ENCODE measurements around the gene CCDC43.
A peak's percentile ranks its signal among the peaks of the same experiment; 100 is the strongest.

Gene CCDC43

DNA sequence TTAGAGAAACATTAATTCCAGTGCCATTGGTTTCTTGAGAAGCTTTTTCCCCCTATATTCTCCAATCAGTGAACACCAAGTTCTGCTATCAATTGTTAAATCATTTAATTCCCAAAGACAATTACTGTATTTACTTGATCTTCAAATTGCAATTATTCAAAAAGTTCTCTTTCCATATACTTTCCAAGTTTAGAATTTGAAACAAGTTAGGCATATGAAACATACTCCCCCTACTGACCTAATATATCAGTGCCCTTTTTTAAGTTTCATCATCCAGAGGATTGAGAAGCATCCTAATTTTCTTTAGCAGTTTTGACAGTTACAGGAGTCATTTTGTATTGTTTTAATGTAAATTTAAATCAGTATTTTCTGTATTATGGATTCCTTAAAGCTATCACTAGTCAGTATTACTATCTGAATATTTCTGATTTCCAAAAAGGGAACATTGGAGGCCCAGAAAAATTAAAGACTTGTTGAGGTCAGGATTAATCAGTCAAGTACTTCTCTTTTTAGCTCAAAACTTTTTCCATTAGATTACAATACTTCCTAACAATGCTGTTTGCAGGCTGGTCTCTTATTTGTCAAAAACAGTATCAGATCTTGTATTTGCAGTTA lies 17.0 kb downstream of the CCDC43 start:
- no peaks in the 10 kb centered on the region for H3K36me3 ChIP-seq (ENCODE audit: insufficient read depth, low read length)
- H2AFZ ChIP-seq (ENCODE audit: low read length, unreplicated experiment): no peak overlapping the region
- H3K4me3 ChIP-seq (ENCODE audit: low read depth, low read length): no peak overlapping the region
- no peaks in the 10 kb centered on the region for H3K27me3 ChIP-seq (ENCODE audit: insufficient read depth, low read length)
- H3K79me2 ChIP-seq (ENCODE audit: control insufficient read depth, insufficient read depth, low read length, unreplicated experiment): no peaks in the 10 kb centered on the region
- H3K4me1 ChIP-seq (ENCODE audit: control insufficient read depth, insufficient read depth, low read length, unreplicated experiment): peaks cover 10% of the 10 kb centered on the region
- no peak overlapping the region for H3K27ac ChIP-seq (ENCODE audit: low read depth, low read length)

GRCh38 chr17:44666006-44666405 lies 23.6 kb downstream of the CCDC43 start:
- Histone ChIP-seq H3K79me2 (ENCODE audit: control insufficient read depth, insufficient read depth, low read length, unreplicated experiment) (no peaks in the 10 kb centered on the region), H2AFZ (ENCODE audit: low read length, unreplicated experiment) (no peak overlapping the region), H3K4me3 (ENCODE audit: low read depth, low read length) (no peak overlapping the region), H3K4me1 (ENCODE audit: control insufficient read depth, insufficient read depth, low read length, unreplicated experiment) (no peaks in the 10 kb centered on the region), H3K27ac (ENCODE audit: low read depth, low read length) (no peak overlapping the region), H3K27me3 (ENCODE audit: insufficient read depth, low read length) (no peaks in the 10 kb centered on the region), H3K36me3 (ENCODE audit: insufficient read depth, low read length) (no peaks in the 10 kb centered on the region)

- no peak overlapping the region for H3K27ac ChIP-seq (ENCODE audit: low read depth, low read length)
- no peaks in the 10 kb centered on the region for H3K36me3 ChIP-seq (ENCODE audit: insufficient read depth, low read length)
- no peaks in the 10 kb centered on the region for H3K79me2 ChIP-seq (ENCODE audit: control insufficient read depth, insufficient read depth, low read length, unreplicated experiment)
- H2AFZ ChIP-seq (ENCODE audit: low read length, unreplicated experiment): no peak overlapping the region
- H3K4me3 ChIP-seq (ENCODE audit: low read depth, low read length): no peak overlapping the region
- no peaks in the 10 kb centered on the region for H3K4me1 ChIP-seq (ENCODE audit: control insufficient read depth, insufficient read depth, low read length, unreplicated experiment)
- no peaks in the 10 kb centered on the region for H3K27me3 ChIP-seq (ENCODE audit: insufficient read depth, low read length)
Measured at GRCh38 chr17:44664867-44665266, 24.7 kb downstream of the CCDC43 start.

DNA sequence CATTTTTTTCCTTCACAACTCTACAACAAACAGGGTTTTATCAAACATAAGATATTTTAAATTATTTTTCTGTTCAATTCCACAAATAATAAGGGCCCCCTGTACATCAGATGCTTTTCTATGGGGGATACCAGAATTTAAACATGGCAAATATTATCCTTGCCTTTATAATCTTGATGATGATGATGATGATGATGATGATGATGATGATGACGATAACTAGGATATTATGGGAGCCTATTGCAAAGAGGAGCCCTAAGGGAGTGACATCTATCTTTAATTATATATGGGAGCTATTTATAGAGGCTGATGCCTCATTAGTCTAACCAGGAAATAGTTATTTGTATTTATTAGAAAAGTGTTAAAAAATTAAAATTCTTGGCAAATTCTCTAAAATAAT lies 26.5 kb downstream of the CCDC43 start:
- H3K4me1 ChIP-seq (ENCODE audit: control insufficient read depth, insufficient read depth, low read length, unreplicated experiment): no peaks in the 10 kb centered on the region
- no peaks in the 10 kb centered on the region for H3K27me3 ChIP-seq (ENCODE audit: insufficient read depth, low read length)
- no peak overlapping the region for H3K27ac ChIP-seq (ENCODE audit: low read depth, low read length)
- H3K4me3 ChIP-seq (ENCODE audit: low read depth, low read length): no peak overlapping the region
- no peaks in the 10 kb centered on the region for H3K79me2 ChIP-seq (ENCODE audit: control insufficient read depth, insufficient read depth, low read length, unreplicated experiment)
- H3K36me3 ChIP-seq (ENCODE audit: insufficient read depth, low read length): no peaks in the 10 kb centered on the region
- H2AFZ ChIP-seq (ENCODE audit: low read length, unreplicated experiment): no peak overlapping the region

- Histone ChIP-seq H3K27ac (ENCODE audit: low read depth, low read length) (no peak overlapping the region), H3K4me1 (ENCODE audit: control insufficient read depth, insufficient read depth, low read length, unreplicated experiment) (no peaks in the 10 kb centered on the region), H3K4me3 (ENCODE audit: low read depth, low read length) (no peak overlapping the region), H3K79me2 (ENCODE audit: control insufficient read depth, insufficient read depth, low read length, unreplicated experiment) (no peaks in the 10 kb centered on the region), H3K27me3 (ENCODE audit: insufficient read depth, low read length) (peaks cover 5% of the 10 kb centered on the region), H2AFZ (ENCODE audit: low read length, unreplicated experiment) (no peak overlapping the region), H3K36me3 (ENCODE audit: insufficient read depth, low read length) (no peaks in the 10 kb centered on the region)
Measured at GRCh38 chr17:44661835-44662234, 27.7 kb downstream of the CCDC43 start.

DNA sequence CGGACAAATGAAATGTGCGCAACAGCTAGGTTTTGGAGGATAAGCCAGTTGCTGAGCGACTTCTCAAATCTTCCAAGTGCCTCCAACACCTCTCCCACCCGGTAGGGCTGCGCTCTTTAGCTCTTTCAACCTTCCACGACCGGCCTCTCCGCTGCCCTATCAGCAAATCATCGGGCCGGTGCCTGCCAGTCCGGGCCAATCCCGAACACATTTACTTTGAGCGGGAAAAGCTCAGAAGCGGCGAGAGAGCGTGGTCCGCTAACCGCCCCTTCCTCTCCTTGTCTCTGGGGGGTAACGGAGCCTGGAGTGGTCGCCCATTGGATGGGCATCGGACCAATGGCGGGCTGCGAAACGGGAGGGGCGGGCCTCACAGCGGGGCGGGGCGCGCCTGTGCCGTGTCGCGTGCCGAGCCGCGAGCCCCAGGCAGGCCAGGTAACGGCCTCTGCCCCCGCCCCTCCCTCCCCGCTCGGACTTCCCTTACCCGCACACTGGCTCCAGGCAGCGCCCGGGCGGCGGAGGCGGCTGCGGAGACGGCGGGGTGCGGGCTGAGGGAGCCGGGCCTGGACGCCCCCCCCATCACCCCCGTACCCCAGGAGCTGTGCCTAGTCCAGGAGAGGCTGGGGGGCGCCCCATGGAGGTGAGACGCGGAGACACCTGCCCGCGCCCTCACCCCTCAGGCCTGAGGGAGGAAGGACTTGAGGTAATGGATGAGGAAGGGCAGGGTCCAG lies 33.4 kb downstream of the CCDC43 start, which contains the start of gene MEIOC:
Gene MEIOC, plus strand, starts transcription at position 486 of the 728 bp plus-strand sequence. Its CDS starts 146 bp downstream, at position 632.
- Histone ChIP-seq H3K27ac (ENCODE audit: low read depth, low read length) (no peak within 1 kb of the TSS), H3K4me3 (ENCODE audit: low read depth, low read length) (peak within 1 kb of the TSS; percentile 74), H3K79me2 (ENCODE audit: control insufficient read depth, insufficient read depth, low read length, unreplicated experiment) (no peaks in the 10 kb centered on the region), H3K4me1 (ENCODE audit: control insufficient read depth, insufficient read depth, low read length, unreplicated experiment) (no peaks in the 10 kb centered on the region), H2AFZ (ENCODE audit: low read length, unreplicated experiment) (peak within 1 kb of the TSS; percentile 79), H3K27me3 (ENCODE audit: insufficient read depth, low read length) (peaks cover 24% of the 10 kb centered on the region), H3K36me3 (ENCODE audit: insufficient read depth, low read length) (no peaks in the 10 kb centered on the region)

- Histone ChIP-seq H3K36me3 (ENCODE audit: insufficient read depth, low read length) (no peaks in the 10 kb centered on the region), H2AFZ (ENCODE audit: low read length, unreplicated experiment) (no peak overlapping the region), H3K27ac (ENCODE audit: low read depth, low read length) (no peak overlapping the region), H3K27me3 (ENCODE audit: insufficient read depth, low read length) (peaks cover 24% of the 10 kb centered on the region), H3K79me2 (ENCODE audit: control insufficient read depth, insufficient read depth, low read length, unreplicated experiment) (no peaks in the 10 kb centered on the region), H3K4me1 (ENCODE audit: control insufficient read depth, insufficient read depth, low read length, unreplicated experiment) (no peaks in the 10 kb centered on the region), H3K4me3 (ENCODE audit: low read depth, low read length) (no peak overlapping the region)
Measured at GRCh38 chr17:44653954-44654353, 35.6 kb downstream of the CCDC43 start.

DNA sequence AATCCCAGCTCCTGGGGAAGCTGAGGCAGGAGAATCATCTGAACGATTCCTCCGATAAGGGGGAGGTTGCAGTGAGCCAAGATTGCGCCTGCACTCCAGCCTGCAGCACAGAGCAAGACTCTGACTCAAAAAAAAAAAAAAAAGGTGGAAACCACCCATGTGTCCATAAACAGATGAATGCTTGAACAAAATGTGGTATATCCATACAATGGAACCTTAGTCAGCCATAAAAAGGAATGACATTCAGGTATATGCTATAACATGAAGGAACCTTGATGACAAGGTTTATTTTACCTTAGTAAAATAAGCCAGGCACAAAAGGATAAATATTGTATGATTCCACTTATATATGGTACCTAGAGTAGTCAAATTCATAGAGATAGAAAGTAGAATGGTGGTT lies 36.2 kb downstream of the CCDC43 start:
- no peaks in the 10 kb centered on the region for H3K79me2 ChIP-seq (ENCODE audit: control insufficient read depth, insufficient read depth, low read length, unreplicated experiment)
- H3K4me1 ChIP-seq (ENCODE audit: control insufficient read depth, insufficient read depth, low read length, unreplicated experiment): no peaks in the 10 kb centered on the region
- H3K4me3 ChIP-seq (ENCODE audit: low read depth, low read length): no peak overlapping the region
- peaks cover 24% of the 10 kb centered on the region for H3K27me3 ChIP-seq (ENCODE audit: insufficient read depth, low read length)
- H3K27ac ChIP-seq (ENCODE audit: low read depth, low read length): no peak overlapping the region
- H3K36me3 ChIP-seq (ENCODE audit: insufficient read depth, low read length): no peaks in the 10 kb centered on the region
- no peak overlapping the region for H2AFZ ChIP-seq (ENCODE audit: low read length, unreplicated experiment)

DNA sequence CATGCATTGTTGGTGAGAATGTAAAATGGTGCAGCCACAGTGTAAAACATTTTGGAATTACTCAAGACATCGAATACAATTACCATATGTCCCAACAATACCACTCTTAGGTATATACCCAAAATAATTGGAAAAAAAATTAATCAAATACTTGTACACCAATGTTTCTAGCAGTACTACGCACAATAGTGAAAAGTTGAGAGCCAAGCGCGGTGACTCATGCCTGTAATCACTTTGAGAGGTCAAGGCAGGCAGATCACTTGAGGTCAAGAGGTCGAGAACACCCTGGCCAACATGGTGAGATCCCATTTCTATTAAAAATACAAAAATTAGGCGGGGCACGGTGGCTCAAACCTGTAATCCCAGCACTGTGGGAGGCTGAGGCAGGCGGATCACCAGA lies 36.8 kb downstream of the CCDC43 start:
- Histone ChIP-seq H3K36me3 (ENCODE audit: insufficient read depth, low read length) (no peaks in the 10 kb centered on the region), H2AFZ (ENCODE audit: low read length, unreplicated experiment) (no peak overlapping the region), H3K27ac (ENCODE audit: low read depth, low read length) (no peak overlapping the region), H3K79me2 (ENCODE audit: control insufficient read depth, insufficient read depth, low read length, unreplicated experiment) (no peaks in the 10 kb centered on the region), H3K4me1 (ENCODE audit: control insufficient read depth, insufficient read depth, low read length, unreplicated experiment) (no peaks in the 10 kb centered on the region), H3K27me3 (ENCODE audit: insufficient read depth, low read length) (peaks cover 24% of the 10 kb centered on the region), H3K4me3 (ENCODE audit: low read depth, low read length) (no peak overlapping the region)

DNA sequence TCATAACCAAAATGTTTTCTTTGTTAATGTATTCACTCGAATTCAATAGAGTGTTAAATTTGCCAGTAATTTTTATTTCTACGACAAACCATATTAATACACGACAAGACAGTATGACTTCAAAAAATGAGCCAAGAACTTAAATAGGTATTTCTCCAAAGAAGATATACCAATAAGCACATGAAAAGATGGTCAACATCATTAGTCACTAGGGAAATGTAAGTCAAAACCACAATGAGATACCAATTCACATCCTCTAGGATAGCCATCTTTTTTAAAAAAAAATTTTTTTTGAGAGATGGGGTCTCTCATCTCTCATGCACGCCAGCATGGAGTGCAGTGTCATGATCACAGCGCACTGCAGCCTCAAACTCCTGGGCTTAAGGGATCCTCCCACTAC lies 38.3 kb downstream of the CCDC43 start:
- H3K4me3 ChIP-seq (ENCODE audit: low read depth, low read length): no peak overlapping the region
- no peaks in the 10 kb centered on the region for H3K4me1 ChIP-seq (ENCODE audit: control insufficient read depth, insufficient read depth, low read length, unreplicated experiment)
- H3K27ac ChIP-seq (ENCODE audit: low read depth, low read length): no peak overlapping the region
- no peak overlapping the region for H2AFZ ChIP-seq (ENCODE audit: low read length, unreplicated experiment)
- no peaks in the 10 kb centered on the region for H3K79me2 ChIP-seq (ENCODE audit: control insufficient read depth, insufficient read depth, low read length, unreplicated experiment)
- no peaks in the 10 kb centered on the region for H3K36me3 ChIP-seq (ENCODE audit: insufficient read depth, low read length)
- peaks cover 14% of the 10 kb centered on the region; the same call in 1 of the 2 replicates for H3K27me3 ChIP-seq (ENCODE audit: insufficient read depth, low read length)

- no peak overlapping the region for H3K4me3 ChIP-seq (ENCODE audit: low read depth, low read length)
- no peaks in the 10 kb centered on the region for H3K36me3 ChIP-seq (ENCODE audit: insufficient read depth, low read length)
- H3K4me1 ChIP-seq (ENCODE audit: control insufficient read depth, insufficient read depth, low read length, unreplicated experiment): no peaks in the 10 kb centered on the region
- H3K27me3 ChIP-seq (ENCODE audit: insufficient read depth, low read length): 0 out of 2 replicates have a peak, but pooled peaks cover 6% of the 10 kb centered on the region
- no peaks in the 10 kb centered on the region for H3K79me2 ChIP-seq (ENCODE audit: control insufficient read depth, insufficient read depth, low read length, unreplicated experiment)
- H3K27ac ChIP-seq (ENCODE audit: low read depth, low read length): no peak overlapping the region
- H2AFZ ChIP-seq (ENCODE audit: low read length, unreplicated experiment): no peak overlapping the region
Measured at GRCh38 chr17:44648963-44649362, 40.6 kb downstream of the CCDC43 start.

Measured in ACC112 (cell line).